ENCODE measurements around the gene ITGA2B. TPM values are rescaled to one million over a fixed set of nuclear protein-coding genes. Genes with fewer than 3 reads are reported as not detected.

The ITGA2B gene
- total RNA-seq (2014; rRNA removed; shearing (Covaris generic)) (0.44 and 0.57 TPM in 2 replicates), total RNA-seq (2022) (0.46 and 0.63 TPM in 2 replicates), Bru-seq, nascent RNA (percentile 14 among the genes with signal in this experiment), BruChase-seq, experiment 1, labeled RNA remaining after a 6-hour chase (percentile 19 among the genes with signal in this experiment), BruChase-seq, experiment 2, labeled RNA remaining after a 2-hour chase (percentile 21 among the genes with signal in this experiment)
- long read RNA-seq, partial matches to known transcripts, result 1 of 1 reads
- long read RNA-seq, other reads (novel, unspliced or antisense), result 0 of 1 reads

- DNase-seq (ENCODE audit: low spot score), result no peak
- no TSS peak for BruUV-seq (replicated peaks)
- intact Hi-C loops (cut with micrococcal nuclease; ENCODE audit: unreplicated experiment), result no loop called here
- ChIA-PET CTCF (ENCODE audit: unreplicated experiment) (no interaction called here), POLR2A (no interaction called here)
- no peaks in the 10 kb centered on the region for H3K9me2 ChIP-seq (ENCODE audit: insufficient read depth, low read length)
- no peak within 1 kb of the TSS for H2AFZ ChIP-seq (ENCODE audit: low read length)
- no peak within 1 kb of the TSS for H3K4me3 ChIP-seq (ENCODE audit: low read depth, low read length, poor library complexity, severe bottlenecking)
- no peak for TF ChIP-seq CTCF (conservative IDR thresholded peaks at IDR 0.05; ENCODE audit: low read length)
- TF ChIP-seq EZH2phosphoT487 (IDR thresholded peaks at IDR 0.05; ENCODE audit: borderline replicate concordance, low read depth, low read length), result no peak
- H4K20me1 ChIP-seq (ENCODE audit: insufficient read depth, low read length), result no peaks in the 10 kb centered on the region
- H3K4me1 ChIP-seq (ENCODE audit: insufficient read depth, low read length, poor library complexity, severe bottlenecking), result peaks cover 7% of the 10 kb centered on the region
- H3K36me3 ChIP-seq (ENCODE audit: insufficient read depth, low read length), result no peaks in the 10 kb centered on the region
- H3K9me3 ChIP-seq (ENCODE audit: low read length), result no peaks in the 10 kb centered on the region
- no peak within 1 kb of the TSS for H3K27ac ChIP-seq (ENCODE audit: low read depth, low read length, poor library complexity, severe bottlenecking)
- H3K79me2 ChIP-seq (ENCODE audit: insufficient read depth, low read depth, low read length), result no peaks in the 10 kb centered on the region
- no peak within 1 kb of the TSS for H3K4me2 ChIP-seq (ENCODE audit: low read length)
Observed at GRCh38 chr17:44389281-44389680, at the start of gene ITGA2B. TSS of gene ITGA2B (minus strand) at chr17:44389649. CDS start at chr17:44389473, 176 bp downstream.

GRCh38 chr17:44439168-44439567 lies 49.7 kb upstream of the ITGA2B start:
- H3K27ac ChIP-seq (ENCODE audit: low read depth, low read length, poor library complexity, severe bottlenecking), result no peak overlapping the region
- BruUV-seq (replicated peaks), result TSS peak; percentile 32
- peaks cover 21% of the 10 kb centered on the region for H3K36me3 ChIP-seq (ENCODE audit: insufficient read depth, low read length)
- peaks cover 4% of the 10 kb centered on the region; the same call in 1 of the 2 replicates for H3K79me2 ChIP-seq (ENCODE audit: insufficient read depth, low read depth, low read length)
- no peaks in the 10 kb centered on the region for H3K9me2 ChIP-seq (ENCODE audit: insufficient read depth, low read length)
- H2AFZ ChIP-seq (ENCODE audit: low read length), result no peak overlapping the region
- TF ChIP-seq CTCF (conservative IDR thresholded peaks at IDR 0.05; ENCODE audit: low read length), result no peak
- CTCF ChIA-PET (ENCODE audit: unreplicated experiment), result no interaction called here
- H3K4me2 ChIP-seq (ENCODE audit: low read length), result no peak overlapping the region
- no peak for DNase-seq (ENCODE audit: low spot score)
- H4K20me1 ChIP-seq (ENCODE audit: insufficient read depth, low read length), result no peaks in the 10 kb centered on the region
- intact Hi-C loops (cut with micrococcal nuclease; ENCODE audit: unreplicated experiment), result no loop called here
- POLR2A ChIA-PET, result interaction anchor here (0.6 kb wide), 1 partner anchor 469 kb away, joined by 4 read pairs; no protein-coding TSS in a partner anchor
- H3K4me1 ChIP-seq (ENCODE audit: insufficient read depth, low read length, poor library complexity, severe bottlenecking), result no peaks in the 10 kb centered on the region
- H3K9me3 ChIP-seq (ENCODE audit: low read length), result no peaks in the 10 kb centered on the region
- no peak overlapping the region for H3K4me3 ChIP-seq (ENCODE audit: low read depth, low read length, poor library complexity, severe bottlenecking)

GRCh38 chr17:44438636-44439035 lies 49.2 kb upstream of the ITGA2B start:
- Histone ChIP-seq H3K4me3 (ENCODE audit: low read depth, low read length, poor library complexity, severe bottlenecking) (no peak overlapping the region), H3K9me3 (ENCODE audit: low read length) (no peaks in the 10 kb centered on the region), H2AFZ (ENCODE audit: low read length) (no peak overlapping the region), H4K20me1 (ENCODE audit: insufficient read depth, low read length) (no peaks in the 10 kb centered on the region), H3K9me2 (ENCODE audit: insufficient read depth, low read length) (no peaks in the 10 kb centered on the region), H3K36me3 (ENCODE audit: insufficient read depth, low read length) (peaks cover 25% of the 10 kb centered on the region), H3K27ac (ENCODE audit: low read depth, low read length, poor library complexity, severe bottlenecking) (no peak overlapping the region), H3K4me1 (ENCODE audit: insufficient read depth, low read length, poor library complexity, severe bottlenecking) (no peaks in the 10 kb centered on the region), H3K4me2 (ENCODE audit: low read length) (no peak overlapping the region), H3K79me2 (ENCODE audit: insufficient read depth, low read depth, low read length) (peaks cover 4% of the 10 kb centered on the region; the same call in 1 of the 2 replicates)
- TF ChIP-seq CTCF (conservative IDR thresholded peaks at IDR 0.05; ENCODE audit: low read length), result no peak
- TF ChIP-seq EZH2phosphoT487 (IDR thresholded peaks at IDR 0.05; ENCODE audit: borderline replicate concordance, low read depth, low read length), result no peak
- DNase-seq (ENCODE audit: low spot score), result peak; percentile 4
- ChIA-PET CTCF (ENCODE audit: unreplicated experiment) (no interaction called here), POLR2A (interaction anchor here (0.6 kb wide), 1 partner anchor 468 kb away, joined by 4 read pairs; no protein-coding TSS in a partner anchor)
- intact Hi-C loops (cut with micrococcal nuclease; ENCODE audit: unreplicated experiment), result no loop called here
- BruUV-seq (replicated peaks), result no TSS peak
